Activated naive CD8-positive, alpha-beta T cell treated with anti-CD3 and anti-CD28 coated beads, Interleukin-2, amount 50 U/mL, for 16 hours (primary cell): ENCODE results near the gene CNTNAP2.

Source experiments
- DNase-seq: peaks from one replicate; pipeline ENCODE4 v3.0.0-alpha.2; 2020; ENCODE audit warnings: low read depth, low spot score

Gene CNTNAP2

GRCh38 chr7:146565872-146566271 lies 449.3 kb downstream of the CNTNAP2 start:
- no peak for DNase-seq

- DNase-seq: no peak
Measured at GRCh38 chr7:146575903-146576302, 459.3 kb downstream of the CNTNAP2 start.

DNA sequence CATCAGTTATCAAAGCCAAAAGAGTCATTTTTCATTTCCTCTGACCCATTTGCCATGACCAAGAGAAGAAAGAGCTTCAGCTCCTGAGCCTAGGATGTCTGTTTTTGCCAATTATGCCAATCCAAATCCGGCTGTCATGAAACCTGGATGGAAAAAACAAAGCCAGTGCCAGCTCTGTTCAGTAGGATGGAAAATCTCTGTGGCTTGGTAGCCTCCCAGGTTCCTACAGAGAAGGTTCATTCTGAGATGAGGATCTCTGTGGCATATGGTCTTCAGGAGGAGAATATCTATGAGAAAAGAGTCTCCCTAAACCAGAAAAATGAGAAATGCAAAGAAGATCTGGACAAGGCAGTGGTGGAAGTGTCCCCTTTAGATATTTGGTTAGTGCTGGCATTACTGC lies 475.4 kb downstream of the CNTNAP2 start:
- DNase-seq: no peak

GRCh38 chr7:146606628-146607027 lies 490.0 kb downstream of the CNTNAP2 start:
- no peak for DNase-seq

DNA sequence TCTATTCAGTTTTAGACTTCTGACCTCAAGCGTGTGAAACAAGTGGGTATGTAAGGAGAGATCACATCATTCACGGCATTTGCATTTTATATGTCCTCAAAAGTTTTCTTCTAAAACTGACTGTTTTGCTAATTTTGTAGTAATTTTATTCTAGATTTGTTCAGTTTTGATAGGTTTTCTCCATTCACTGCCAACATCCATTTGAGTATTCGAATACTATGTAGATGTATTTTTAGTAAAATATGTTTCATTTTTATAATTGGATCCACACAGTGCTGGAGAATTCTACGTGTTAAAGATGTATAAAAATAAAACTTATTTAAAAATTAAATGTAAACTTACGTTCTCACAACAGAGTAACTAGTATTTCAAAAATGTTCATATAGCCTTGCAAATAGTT lies 503.0 kb downstream of the CNTNAP2 start:
- DNase-seq: no peak

DNA sequence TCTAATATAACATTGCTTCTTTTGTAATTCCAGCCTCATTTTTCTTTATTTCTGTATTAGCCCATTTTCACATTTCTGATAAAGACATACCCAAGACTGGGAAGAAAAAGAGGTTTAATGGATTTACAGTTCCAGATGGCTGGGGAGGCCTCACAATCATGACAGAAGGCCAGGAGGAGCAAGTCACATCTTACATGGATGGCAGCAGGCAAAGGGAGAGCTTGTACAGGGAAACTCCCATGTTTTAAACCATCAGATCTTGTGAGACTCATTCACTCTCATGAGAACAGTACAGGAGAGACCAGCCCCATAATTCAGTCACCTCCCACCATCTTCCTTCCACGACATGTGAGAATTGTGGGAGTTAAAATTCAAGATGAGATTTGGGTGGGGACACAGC lies 510.3 kb downstream of the CNTNAP2 start:
- DNase-seq: no peak

DNA sequence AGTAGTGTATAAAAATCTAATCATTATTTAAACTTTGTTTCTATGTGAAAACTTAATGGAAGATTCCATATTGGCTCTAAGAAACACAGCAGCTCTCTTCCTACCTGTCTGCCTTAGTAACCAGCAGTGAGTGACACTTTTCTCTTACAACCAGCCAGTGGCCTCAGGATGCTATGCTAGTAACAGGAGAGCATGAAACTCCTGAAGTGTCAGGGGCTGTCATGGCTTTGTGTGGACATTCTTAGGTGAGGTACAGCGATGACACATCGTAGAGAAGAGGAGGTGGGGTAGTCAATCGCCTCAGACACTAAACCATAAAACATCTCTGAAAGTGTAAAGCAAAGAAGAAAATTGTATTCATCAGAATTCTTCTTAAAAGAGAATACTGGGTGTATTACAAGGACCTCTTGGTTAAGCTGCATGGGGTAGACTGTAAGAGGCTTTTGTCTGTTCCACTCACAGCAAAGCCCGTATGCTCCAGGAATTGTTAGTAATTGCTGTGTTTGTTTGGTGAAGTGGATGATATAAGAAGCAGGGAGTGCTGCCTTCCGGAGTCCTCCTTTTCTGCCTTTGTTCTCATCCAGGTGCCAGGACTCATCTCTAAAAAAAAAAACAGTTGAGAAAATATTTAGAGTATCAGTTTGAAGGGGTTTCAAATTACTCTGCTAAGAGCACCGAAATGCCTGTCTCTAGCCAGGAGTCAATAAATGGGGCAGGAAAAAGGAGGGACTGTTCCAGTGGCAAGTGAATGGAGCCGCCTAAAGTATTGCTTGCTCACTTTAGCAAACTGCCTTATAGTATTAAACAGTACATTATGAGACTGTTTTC lies 518.8 kb downstream of the CNTNAP2 start:
- DNase-seq: no peak

DNA sequence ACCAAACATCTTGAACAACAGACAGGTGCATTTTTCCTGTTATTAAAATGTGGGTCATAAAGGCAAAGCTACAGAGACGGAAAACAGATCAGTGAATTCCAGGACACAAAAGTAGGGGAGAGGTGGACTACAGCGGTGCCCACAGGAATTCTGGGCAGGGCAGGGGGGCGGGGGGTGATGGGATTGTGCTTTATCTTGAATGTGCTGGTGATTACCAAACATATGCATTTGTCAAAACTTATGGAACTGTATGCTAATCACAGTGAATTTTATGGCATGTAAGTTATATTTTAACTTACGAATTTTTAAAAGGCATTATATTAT lies 519.4 kb downstream of the CNTNAP2 start:
- no peak for DNase-seq

GRCh38 chr7:146636581-146636980 lies 520.0 kb downstream of the CNTNAP2 start:
- DNase-seq: no peak

DNA sequence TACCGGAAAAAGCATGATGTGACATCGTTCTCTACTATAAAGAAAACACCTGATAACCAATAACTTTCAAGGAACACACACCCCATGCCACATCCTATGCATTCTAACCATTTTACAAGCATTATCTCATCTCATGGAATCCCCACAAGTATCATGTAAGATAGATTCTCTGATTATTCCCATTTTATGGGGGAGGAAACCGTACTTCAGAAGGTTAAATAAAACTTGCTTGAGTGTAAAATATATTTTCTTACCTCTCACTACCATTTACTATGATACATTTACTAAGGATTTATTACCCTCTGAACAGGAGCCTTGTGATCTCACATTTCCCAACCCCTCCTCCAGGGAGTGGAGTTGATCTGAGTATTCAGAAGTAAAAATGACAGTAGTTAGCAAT lies 522.7 kb downstream of the CNTNAP2 start:
- DNase-seq: no peak

- DNase-seq: no peak
Measured at GRCh38 chr7:146641491-146641890, 524.9 kb downstream of the CNTNAP2 start.

GRCh38 chr7:146645383-146645976 lies 528.9 kb downstream of the CNTNAP2 start:
- no peak for DNase-seq

DNA sequence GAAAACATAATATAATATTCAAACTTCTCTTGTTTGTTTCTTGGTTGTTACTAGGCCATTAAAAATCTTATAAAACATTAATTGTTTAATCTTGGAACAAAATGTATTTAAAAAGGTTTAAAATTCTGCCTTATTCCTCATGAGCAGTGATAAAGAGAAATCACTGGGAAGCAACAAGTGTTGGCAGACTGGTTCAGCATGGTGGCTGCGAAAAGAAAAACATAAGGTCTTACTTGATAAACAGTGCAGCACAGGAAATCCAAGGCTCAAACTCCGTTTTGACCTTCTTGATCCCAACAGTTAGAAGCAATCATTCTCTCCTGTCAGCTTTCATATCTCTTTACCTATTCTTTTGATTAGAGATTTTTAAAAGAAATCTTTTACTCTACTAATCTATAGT lies 530.8 kb downstream of the CNTNAP2 start:
- no peak for DNase-seq

- no peak for DNase-seq
Measured at GRCh38 chr7:146652176-146652575, 535.6 kb downstream of the CNTNAP2 start.

DNA sequence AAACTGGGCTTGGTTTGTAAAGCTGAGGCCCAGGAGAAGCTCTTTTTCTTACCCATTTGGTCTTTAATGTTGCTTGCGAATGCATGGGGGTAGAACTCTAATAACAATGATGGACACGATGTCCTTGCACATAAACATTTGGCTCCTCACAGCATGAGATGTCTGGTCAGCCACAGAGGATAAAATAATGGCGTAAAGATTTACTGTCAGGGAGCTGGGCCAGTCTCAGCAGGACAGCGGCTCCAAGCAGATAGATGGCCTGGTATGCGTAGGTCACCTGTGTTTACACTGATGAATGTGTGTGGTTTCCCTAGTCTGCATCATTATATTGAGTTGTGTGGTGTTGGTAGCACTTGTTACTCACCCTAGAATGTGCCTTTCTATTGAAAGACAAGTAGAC lies 537.4 kb downstream of the CNTNAP2 start:
- no peak for DNase-seq

- no peak for DNase-seq
Measured at GRCh38 chr7:146655928-146656797, 539.6 kb downstream of the CNTNAP2 start.

GRCh38 chr7:146656988-146657387 lies 540.4 kb downstream of the CNTNAP2 start:
- DNase-seq: no peak

- no peak for DNase-seq
Measured at GRCh38 chr7:146658604-146659003, 542.0 kb downstream of the CNTNAP2 start.

DNA sequence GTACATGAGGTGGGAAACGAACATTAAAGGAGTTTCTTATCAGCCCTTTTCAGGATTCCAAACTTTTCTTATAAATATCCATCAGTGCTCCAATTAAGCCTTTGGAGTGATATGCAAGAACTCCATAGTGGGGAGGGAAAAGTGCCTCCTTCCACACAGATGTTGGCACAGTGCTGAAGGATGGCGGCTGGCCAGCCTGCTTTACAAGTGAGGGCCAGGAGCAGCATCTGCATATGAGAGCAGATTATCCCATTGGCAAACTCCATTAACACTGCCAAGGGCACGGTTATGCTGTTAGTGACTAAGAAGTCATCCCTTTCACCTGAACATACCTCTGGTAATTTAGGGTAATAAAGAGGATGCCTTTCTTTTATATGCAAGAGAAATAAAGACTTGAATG lies 543.1 kb downstream of the CNTNAP2 start:
- no peak for DNase-seq

DNA sequence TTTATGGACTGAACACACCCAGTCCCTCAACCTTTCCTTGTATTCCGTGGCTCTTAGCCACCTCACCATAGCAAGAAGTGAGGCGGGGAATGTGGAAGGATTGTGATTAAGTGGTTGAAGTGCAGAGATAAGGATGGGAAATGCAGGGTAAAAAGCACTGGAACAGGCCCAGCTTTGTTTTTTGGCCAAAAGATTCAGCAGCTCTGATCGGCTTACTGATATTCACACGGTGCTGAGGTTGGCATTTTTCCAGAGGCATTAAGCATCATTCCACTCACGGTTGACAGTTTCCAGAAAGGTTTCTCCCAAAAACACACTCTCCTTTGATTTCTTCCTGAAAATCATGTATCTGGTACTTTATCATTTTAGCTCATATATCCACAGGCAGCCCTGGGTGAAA lies 544.2 kb downstream of the CNTNAP2 start:
- DNase-seq: no peak

DNA sequence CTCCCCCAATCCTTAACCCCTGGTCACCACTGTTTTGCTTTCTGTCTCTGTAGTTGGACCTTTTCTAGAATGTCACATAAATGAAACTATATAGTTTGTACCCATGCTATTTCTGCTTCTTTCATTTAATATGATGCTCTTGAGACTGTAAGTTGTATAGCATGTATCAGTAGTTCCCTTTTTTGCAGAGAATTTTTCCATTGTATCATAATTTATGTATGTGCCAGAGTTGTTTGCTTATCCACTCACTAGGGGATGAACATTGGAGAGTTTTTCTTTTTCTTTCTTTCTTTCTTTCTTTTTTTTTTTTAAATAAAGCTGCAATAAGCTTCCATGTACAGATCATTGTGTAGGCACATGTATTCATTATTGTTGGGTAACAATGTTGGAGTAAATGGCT lies 544.8 kb downstream of the CNTNAP2 start:
- DNase-seq: no peak

DNA sequence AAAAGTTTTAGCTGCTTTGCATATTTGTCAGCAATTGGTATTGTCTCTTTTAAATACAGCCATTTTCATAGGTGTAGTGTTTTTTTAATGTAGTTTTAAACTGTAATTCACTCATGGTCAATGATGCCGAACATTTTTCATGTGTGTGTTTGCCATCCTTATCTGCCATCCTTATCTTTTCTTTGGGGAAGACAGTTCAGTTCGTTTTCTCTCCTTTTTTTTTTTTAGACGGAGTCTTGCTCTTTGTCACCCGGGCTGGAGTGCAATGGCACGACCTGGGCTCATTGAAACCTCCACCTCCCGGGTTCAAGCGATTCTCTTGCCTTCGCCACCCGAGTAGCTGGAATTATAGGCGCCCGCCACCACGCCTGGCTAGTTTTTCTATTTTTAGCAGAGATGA lies 545.3 kb downstream of the CNTNAP2 start:
- no peak for DNase-seq

DNA sequence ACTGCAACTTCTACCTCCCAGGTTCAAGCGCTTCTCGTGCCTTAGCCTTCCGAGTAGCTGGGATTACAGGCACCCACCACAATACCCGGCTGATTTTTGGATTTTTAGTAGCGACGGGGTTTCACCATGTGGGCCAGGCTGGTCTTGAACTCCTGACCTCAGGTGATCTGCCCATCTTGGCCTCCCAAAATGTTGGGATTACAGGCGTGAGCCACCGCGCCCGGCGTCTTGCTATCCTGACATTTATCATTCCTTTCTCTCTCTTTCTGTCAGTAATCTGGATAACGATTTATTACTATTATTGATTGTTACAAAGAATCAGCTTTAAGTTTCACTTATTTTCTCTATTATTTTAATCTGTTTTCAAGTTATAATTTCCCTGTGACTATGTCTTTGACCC lies 548.4 kb downstream of the CNTNAP2 start:
- no peak for DNase-seq
